Astrocyte of the hippocampus (primary cell): ENCODE results near the gene DYNC1LI1.
A peak's percentile ranks its signal among the peaks of the same experiment; 100 is the strongest.

Experiments
- DNase-seq: peaks from one replicate; pipeline ENCODE4 v3.0.0; 2011; ENCODE audit warnings: low read depth, low spot score

DYNC1LI1 gene

GRCh38 chr3:32492684-32493436, 77.8 kb downstream of the DYNC1LI1 start:
- DNase-seq, result peak; percentile 26

- no peak for DNase-seq
Measured at GRCh38 chr3:32488474-32489008, 82.1 kb downstream of the DYNC1LI1 start.

- no peak for DNase-seq
Measured at GRCh38 chr3:32487781-32488473, 82.7 kb downstream of the DYNC1LI1 start.

GRCh38 chr3:32484436-32484835, 86.2 kb downstream of the DYNC1LI1 start:
- no peak for DNase-seq

- no peak for DNase-seq
Measured at GRCh38 chr3:32483772-32484171, 86.9 kb downstream of the DYNC1LI1 start.

GRCh38 chr3:32482693-32483092, 88.0 kb downstream of the DYNC1LI1 start:
- DNase-seq, result no peak

- DNase-seq, result no peak
Measured at GRCh38 chr3:32481791-32482631, 88.6 kb downstream of the DYNC1LI1 start.

GRCh38 chr3:32480604-32481003, 90.1 kb downstream of the DYNC1LI1 start:
- no peak for DNase-seq
